Measurements from ENCODE around the gene MTRFR. TPM values are rescaled to one million over a fixed set of nuclear protein-coding genes. Genes with fewer than 3 reads are reported as not detected.

Gene MTRFR
- total RNA-seq (2022; extraction: Qiagen RNA extraction; ENCODE audit: low read depth): 12.9 to 19.0 TPM (median 15.9 TPM) in 5 replicates

GRCh38 chr12:123232807-123233504 lies at the start of gene MTRFR, which contains the start of gene MPHOSPH9:
TSS of gene MTRFR (plus strand) at chr12:123233436. CDS start at chr12:123253675, 20,239 bp downstream.
TSS of gene MPHOSPH9 (minus strand) at chr12:123233141. CDS start at chr12:123230364, 2,777 bp downstream.

Other genes with a start within 250 kb of the MTRFR start
- 9.6 to 24.8 TPM (median 20.2 TPM) in 5 replicates for gene PITPNM2, start 82.3 kb upstream of the MTRFR start, total RNA-seq (2022; extraction: Qiagen RNA extraction; ENCODE audit: low read depth)
- 20.0 to 35.7 TPM (median 23.9 TPM) in 5 replicates for gene MPHOSPH9, start 295 bp upstream of the MTRFR start, total RNA-seq (2022; extraction: Qiagen RNA extraction; ENCODE audit: low read depth)
- gene CDK2AP1, start 38.4 kb downstream of the MTRFR start, total RNA-seq (2022; extraction: Qiagen RNA extraction; ENCODE audit: low read depth): 84.5 to 182 TPM (median 157 TPM) in 5 replicates
- 17.0 to 29.4 TPM (median 24.2 TPM) in 5 replicates for gene SBNO1, start 131.4 kb downstream of the MTRFR start, total RNA-seq (2022; extraction: Qiagen RNA extraction; ENCODE audit: low read depth)
- gene KMT5A, start 150.7 kb downstream of the MTRFR start, total RNA-seq (2022; extraction: Qiagen RNA extraction; ENCODE audit: low read depth): 57.6 to 67.2 TPM (median 60.3 TPM) in 5 replicates
- gene RILPL2, start 203.2 kb downstream of the MTRFR start, total RNA-seq (2022; extraction: Qiagen RNA extraction; ENCODE audit: low read depth): 1.5 to 2.1 TPM (median 1.7 TPM) in 5 replicates
- gene SNRNP35, start 224.7 kb downstream of the MTRFR start, total RNA-seq (2022; extraction: Qiagen RNA extraction; ENCODE audit: low read depth): 18.8 to 23.1 TPM (median 21.0 TPM) in 5 replicates

Data from A549 treated with ZK216348 at 1 μM for 4 hours (cell line).